ENCODE data around the gene MYBPH.

- TF ChIP-seq CTCF (conservative IDR thresholded peaks at IDR 0.05; ENCODE audit: low read depth in 2 of 2) (no peak), POLR2AphosphoS5 (IDR thresholded peaks at IDR 0.05; ENCODE audit: low read depth) (no peak), EZH2phosphoT487 (IDR thresholded peaks at IDR 0.05; ENCODE audit: unreplicated experiment) (no peak), ETS1 (IDR thresholded peaks at IDR 0.05) (no peak), EZH2 (IDR thresholded peaks at IDR 0.05; ENCODE audit: low read depth, unreplicated experiment) (no peak), CREB1 (CRISPR knock-in tag; IDR thresholded peaks at IDR 0.05; ENCODE audit: low read depth) (no peak), JUNB (IDR thresholded peaks at IDR 0.05; ENCODE audit: unreplicated experiment) (no peak), ZNF114 (CRISPR knock-in tag; IDR thresholded peaks at IDR 0.05) (no peak)
- TF ChIP-seq, protein P1, sequence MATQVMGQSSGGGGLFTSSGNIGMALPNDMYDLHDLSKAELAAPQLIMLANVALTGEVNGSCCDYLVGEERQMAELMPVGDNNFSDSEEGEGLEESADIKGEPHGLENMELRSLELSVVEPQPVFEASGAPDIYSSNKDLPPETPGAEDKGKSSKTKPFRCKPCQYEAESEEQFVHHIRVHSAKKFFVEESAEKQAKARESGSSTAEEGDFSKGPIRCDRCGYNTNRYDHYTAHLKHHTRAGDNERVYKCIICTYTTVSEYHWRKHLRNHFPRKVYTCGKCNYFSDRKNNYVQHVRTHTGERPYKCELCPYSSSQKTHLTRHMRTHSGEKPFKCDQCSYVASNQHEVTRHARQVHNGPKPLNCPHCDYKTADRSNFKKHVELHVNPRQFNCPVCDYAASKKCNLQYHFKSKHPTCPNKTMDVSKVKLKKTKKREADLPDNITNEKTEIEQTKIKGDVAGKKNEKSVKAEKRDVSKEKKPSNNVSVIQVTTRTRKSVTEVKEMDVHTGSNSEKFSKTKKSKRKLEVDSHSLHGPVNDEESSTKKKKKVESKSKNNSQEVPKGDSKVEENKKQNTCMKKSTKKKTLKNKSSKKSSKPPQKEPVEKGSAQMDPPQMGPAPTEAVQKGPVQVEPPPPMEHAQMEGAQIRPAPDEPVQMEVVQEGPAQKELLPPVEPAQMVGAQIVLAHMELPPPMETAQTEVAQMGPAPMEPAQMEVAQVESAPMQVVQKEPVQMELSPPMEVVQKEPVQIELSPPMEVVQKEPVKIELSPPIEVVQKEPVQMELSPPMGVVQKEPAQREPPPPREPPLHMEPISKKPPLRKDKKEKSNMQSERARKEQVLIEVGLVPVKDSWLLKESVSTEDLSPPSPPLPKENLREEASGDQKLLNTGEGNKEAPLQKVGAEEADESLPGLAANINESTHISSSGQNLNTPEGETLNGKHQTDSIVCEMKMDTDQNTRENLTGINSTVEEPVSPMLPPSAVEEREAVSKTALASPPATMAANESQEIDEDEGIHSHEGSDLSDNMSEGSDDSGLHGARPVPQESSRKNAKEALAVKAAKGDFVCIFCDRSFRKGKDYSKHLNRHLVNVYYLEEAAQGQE (IDR thresholded peaks at IDR 0.05; ENCODE audit: unreplicated experiment) = no peak
Observed at GRCh38 chr1:203201516-203202205, 26.0 kb upstream of the MYBPH start.
